ENCODE data around the gene PTGS1.

DNA sequence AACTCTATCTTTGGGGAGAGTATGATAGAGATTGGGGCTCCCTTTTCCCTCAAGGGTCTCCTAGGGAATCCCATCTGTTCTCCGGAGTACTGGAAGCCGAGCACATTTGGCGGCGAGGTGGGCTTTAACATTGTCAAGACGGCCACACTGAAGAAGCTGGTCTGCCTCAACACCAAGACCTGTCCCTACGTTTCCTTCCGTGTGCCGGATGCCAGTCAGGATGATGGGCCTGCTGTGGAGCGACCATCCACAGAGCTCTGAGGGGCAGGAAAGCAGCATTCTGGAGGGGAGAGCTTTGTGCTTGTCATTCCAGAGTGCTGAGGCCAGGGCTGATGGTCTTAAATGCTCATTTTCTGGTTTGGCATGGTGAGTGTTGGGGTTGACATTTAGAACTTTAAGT lies 21.5 kb downstream of the PTGS1 start:
- TF ChIP-seq, protein P1, sequence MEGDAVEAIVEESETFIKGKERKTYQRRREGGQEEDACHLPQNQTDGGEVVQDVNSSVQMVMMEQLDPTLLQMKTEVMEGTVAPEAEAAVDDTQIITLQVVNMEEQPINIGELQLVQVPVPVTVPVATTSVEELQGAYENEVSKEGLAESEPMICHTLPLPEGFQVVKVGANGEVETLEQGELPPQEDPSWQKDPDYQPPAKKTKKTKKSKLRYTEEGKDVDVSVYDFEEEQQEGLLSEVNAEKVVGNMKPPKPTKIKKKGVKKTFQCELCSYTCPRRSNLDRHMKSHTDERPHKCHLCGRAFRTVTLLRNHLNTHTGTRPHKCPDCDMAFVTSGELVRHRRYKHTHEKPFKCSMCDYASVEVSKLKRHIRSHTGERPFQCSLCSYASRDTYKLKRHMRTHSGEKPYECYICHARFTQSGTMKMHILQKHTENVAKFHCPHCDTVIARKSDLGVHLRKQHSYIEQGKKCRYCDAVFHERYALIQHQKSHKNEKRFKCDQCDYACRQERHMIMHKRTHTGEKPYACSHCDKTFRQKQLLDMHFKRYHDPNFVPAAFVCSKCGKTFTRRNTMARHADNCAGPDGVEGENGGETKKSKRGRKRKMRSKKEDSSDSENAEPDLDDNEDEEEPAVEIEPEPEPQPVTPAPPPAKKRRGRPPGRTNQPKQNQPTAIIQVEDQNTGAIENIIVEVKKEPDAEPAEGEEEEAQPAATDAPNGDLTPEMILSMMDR (conservative IDR thresholded peaks at IDR 0.05 in 1 of 2, IDR thresholded peaks at IDR 0.05 in 1 of 2; ENCODE audit: extremely low read depth in 1 of 2, insufficient read depth in 1 of 2, low read depth in 1 of 2, low read length in 2 of 2), result no peak
- TF ChIP-seq EZH2 (IDR thresholded peaks at IDR 0.05; ENCODE audit: borderline replicate concordance, low read length), result no peak

Measured in mammary epithelial cell (primary cell).